ENCODE results near the gene HOXD10.
A peak's percentile ranks its signal among the peaks of the same experiment; 100 is the strongest.

Gene HOXD10

DNA sequence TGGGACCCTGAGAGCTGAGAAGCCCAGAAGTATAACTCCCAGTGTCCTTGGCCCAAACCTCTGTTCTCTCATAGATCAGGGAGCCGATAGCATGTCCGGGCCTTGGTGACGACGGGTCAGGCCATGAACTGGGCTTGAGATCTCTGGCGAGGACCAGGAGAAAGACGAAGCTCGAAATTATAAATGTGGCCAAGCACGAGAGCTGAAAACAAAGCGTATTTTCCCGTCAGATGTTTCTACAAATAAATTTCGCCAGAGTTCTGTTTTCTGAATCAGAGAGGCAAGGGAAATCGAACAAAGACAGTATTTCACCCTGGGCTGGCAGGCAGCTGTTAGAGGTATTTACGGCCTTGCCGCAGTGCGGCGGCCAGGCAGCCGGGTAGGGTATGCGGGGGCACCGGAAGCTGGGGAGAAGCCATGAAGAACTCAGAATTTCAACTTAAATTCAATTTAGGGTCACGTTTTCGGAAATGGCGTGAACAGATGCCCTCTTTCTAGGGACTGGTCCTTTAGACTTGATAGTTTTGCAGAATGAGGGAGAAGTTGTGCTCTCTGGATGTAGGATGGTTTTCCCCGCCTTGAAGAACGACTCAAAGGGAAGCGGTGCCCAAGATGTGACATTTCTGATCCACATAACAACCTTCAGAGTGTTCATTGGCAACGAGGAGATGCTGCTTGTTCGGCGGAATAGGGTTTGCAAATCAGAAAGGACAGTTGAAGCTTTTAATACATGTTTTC lies 22.5 kb downstream of the HOXD10 start (continued):
- TF ChIP-seq ARNTL (CRISPR knock-in tag; IDR thresholded peaks at IDR 0.05; ENCODE audit: borderline replicate concordance, low read depth) (no peak), TSHZ2 (CRISPR knock-in tag; IDR thresholded peaks at IDR 0.05) (no peak), OSR1 (CRISPR knock-in tag; IDR thresholded peaks at IDR 0.05) (no peak)

DNA sequence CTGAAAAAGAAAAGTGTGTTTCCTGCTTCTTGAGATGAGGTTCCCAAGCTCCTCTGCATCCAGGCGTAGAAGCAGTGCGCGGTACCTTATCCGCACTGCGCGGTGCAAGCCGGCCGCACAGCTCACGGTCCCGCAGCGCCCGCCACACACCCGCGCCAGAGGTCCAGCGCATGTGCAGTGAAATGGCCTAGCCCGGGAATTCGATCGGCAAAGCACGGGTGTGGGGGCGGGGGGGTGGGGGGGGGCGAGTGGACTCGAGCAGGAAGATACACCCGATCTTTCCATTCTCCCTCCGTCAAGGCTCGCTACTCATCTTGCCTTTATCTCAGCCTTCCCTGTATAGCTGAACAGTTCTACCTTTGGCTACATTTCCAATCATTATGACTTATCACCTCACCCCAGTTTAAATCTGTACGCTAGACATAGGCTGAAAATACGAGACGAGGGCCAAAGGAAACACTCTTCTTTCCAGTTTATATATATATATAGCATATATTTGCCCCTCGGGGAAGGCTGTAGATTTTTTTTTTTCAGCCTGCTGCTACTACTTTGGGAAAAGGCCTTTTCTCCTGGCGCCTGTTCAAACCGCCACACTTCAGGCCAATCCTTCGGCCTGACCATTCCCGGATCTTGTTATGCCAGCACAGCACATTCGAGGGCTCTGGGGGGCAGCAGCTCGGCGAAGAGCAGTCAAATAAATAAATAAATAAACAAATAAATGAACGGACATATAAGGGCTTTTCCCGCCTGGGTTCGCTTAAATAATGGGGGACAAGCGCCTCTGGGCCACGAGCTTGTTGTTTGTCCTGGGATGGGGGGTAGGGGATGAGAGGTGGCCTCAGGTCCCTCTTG lies 23.3 kb downstream of the HOXD10 start:
- ATAC-seq, result peak; percentile 7
- no peak for TF ChIP-seq OSR1 (CRISPR knock-in tag; IDR thresholded peaks at IDR 0.05)
- TF ChIP-seq CSDC2 (CRISPR knock-in tag; IDR thresholded peaks at IDR 0.05), result no peak
- no peak for TF ChIP-seq ESRRG (CRISPR knock-in tag; IDR thresholded peaks at IDR 0.05)
- TF ChIP-seq GLIS3 (CRISPR knock-in tag; IDR thresholded peaks at IDR 0.05), result no peak
- TF ChIP-seq, protein P1, sequence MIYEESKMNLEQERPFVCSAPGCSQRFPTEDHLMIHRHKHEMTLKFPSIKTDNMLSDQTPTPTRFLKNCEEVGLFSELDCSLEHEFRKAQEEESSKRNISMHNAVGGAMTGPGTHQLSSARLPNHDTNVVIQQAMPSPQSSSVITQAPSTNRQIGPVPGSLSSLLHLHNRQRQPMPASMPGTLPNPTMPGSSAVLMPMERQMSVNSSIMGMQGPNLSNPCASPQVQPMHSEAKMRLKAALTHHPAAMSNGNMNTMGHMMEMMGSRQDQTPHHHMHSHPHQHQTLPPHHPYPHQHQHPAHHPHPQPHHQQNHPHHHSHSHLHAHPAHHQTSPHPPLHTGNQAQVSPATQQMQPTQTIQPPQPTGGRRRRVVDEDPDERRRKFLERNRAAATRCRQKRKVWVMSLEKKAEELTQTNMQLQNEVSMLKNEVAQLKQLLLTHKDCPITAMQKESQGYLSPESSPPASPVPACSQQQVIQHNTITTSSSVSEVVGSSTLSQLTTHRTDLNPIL (CRISPR knock-in tag; IDR thresholded peaks at IDR 0.05; ENCODE audit: low read depth), result no peak
- no peak for TF ChIP-seq PATZ1 (CRISPR knock-in tag; IDR thresholded peaks at IDR 0.05; ENCODE audit: borderline replicate concordance)
- TF ChIP-seq ZNF8 (CRISPR knock-in tag; IDR thresholded peaks at IDR 0.05), result no peak
- no peak for TF ChIP-seq PPARA (CRISPR knock-in tag; IDR thresholded peaks at IDR 0.05; ENCODE audit: borderline replicate concordance)
- TF ChIP-seq TCF4 (CRISPR knock-in tag; IDR thresholded peaks at IDR 0.05; ENCODE audit: borderline replicate concordance), result no peak
- TF ChIP-seq RARB (CRISPR knock-in tag; IDR thresholded peaks at IDR 0.05), result no peak
- TF ChIP-seq CSRNP3 (CRISPR knock-in tag; IDR thresholded peaks at IDR 0.05), result no peak
- no peak for TF ChIP-seq SNAI2 (CRISPR knock-in tag; IDR thresholded peaks at IDR 0.05)
- TF ChIP-seq TSHZ2 (CRISPR knock-in tag; IDR thresholded peaks at IDR 0.05), result no peak
- no peak for TF ChIP-seq ARNTL (CRISPR knock-in tag; IDR thresholded peaks at IDR 0.05; ENCODE audit: borderline replicate concordance, low read depth)
- TF ChIP-seq ZNF70 (CRISPR knock-in tag; IDR thresholded peaks at IDR 0.05), result no peak
- no peak for TF ChIP-seq ZFP30 (CRISPR knock-in tag; IDR thresholded peaks at IDR 0.05)
